CD4-positive, alpha-beta T cell (primary cell): ENCODE data around the gene GLP2R. TPM values are rescaled to one million over a fixed set of nuclear protein-coding genes. Genes with fewer than 3 reads are reported as not detected.

Experiments
- ATAC-seq: fragments of 200-7000 bp; cut with Tn5 transposase; one replicate; pipeline ENCODE4 v1.10.0; 2022; ENCODE audit warnings: mild to moderate bottlenecking; ENCODE audit not compliant: poor library complexity
- CTCF ChIA-PET: fragments of 350-600 bp; sonication (Branson Sonifier 250); formaldehyde crosslinking; loops from one replicate; lab custom pipeline; 2021; ENCODE audit warnings: antibody characterized with exemption, inconsistent platforms; lab: Charles Lee
- POLR2A ChIA-PET: fragments of 350-600 bp; sonication (Branson Sonifier 250); formaldehyde crosslinking; loops from one replicate; lab custom pipeline; 2021; ENCODE audit warnings: antibody characterized with exemption, inconsistent platforms; lab: Charles Lee
- DNase-seq, 14 experiments: peaks; one replicate each; pipeline ENCODE4 v3.0.0-alpha.2; 2013 to 2020; ENCODE audit warnings: mixed read lengths in 2 of 14
- H3K27ac ChIP-seq, 2 donors: one replicate each; pipeline versions ENCODE4 v1.5.1 to v1.7.0; 2013; ENCODE audit warnings: low read length in 2 of 2, low read depth in 1 of 2, mild to moderate bottlenecking in 1 of 2
- H3K27me3 ChIP-seq, 2 experiments: 1 replicate in 1 of 2; 2 replicates in 1 of 2; pipeline versions ENCODE4 v1.6.1 to v1.7.0; 2013; ENCODE audit warnings: low read length in 2 of 2, control low read depth in 1 of 2, mild to moderate bottlenecking in 1 of 2, moderate library complexity in 1 of 2; ENCODE audit not compliant: insufficient read depth in 2 of 2, control insufficient read depth in 1 of 2
- H3K36me3 ChIP-seq: one replicate; pipeline ENCODE4 v1.6.1; 2013; ENCODE audit warnings: low read length, control low read depth; ENCODE audit not compliant: insufficient read depth
- H3K4me1 ChIP-seq: one replicate; pipeline ENCODE4 v1.6.1; 2013; ENCODE audit warnings: low read length, control low read depth; ENCODE audit not compliant: insufficient read depth
- H3K4me3 ChIP-seq: one replicate; pipeline ENCODE4 v1.5.1; 2013; ENCODE audit warnings: mild to moderate bottlenecking, low read length, moderate library complexity
- H3K9me3 ChIP-seq, 2 experiments: 1 replicate in 1 of 2; 2 replicates in 1 of 2; pipeline versions ENCODE4 v1.6.1 to v1.7.0; 2013; ENCODE audit warnings: low read length in 2 of 2, mild to moderate bottlenecking in 2 of 2, control low read depth in 1 of 2, moderate library complexity in 1 of 2; ENCODE audit not compliant: control insufficient read depth in 1 of 2, insufficient read depth in 1 of 2
- H3K27ac Mint-ChIP-seq: one replicate; pipeline ENCODE4 v1.8.0; 2020; ENCODE audit warnings: mixed read lengths
- H3K27me3 Mint-ChIP-seq: one replicate; pipeline ENCODE4 v1.8.0; 2021; ENCODE audit warnings: mixed read lengths
- H3K36me3 Mint-ChIP-seq: one replicate; pipeline ENCODE4 v1.8.0; 2021; ENCODE audit warnings: low read depth, mixed read lengths
- H3K4me1 Mint-ChIP-seq: one replicate; pipeline ENCODE4 v1.8.0; 2021; ENCODE audit warnings: low read depth, mixed read lengths
- H3K4me3 Mint-ChIP-seq: one replicate; pipeline ENCODE4 v1.8.0; 2020; ENCODE audit warnings: mild to moderate bottlenecking, mixed read lengths
- H3K9me3 Mint-ChIP-seq: one replicate; pipeline ENCODE4 v1.8.0; 2020; ENCODE audit warnings: mixed read lengths
- CTCF ChIP-seq: fragments of 200-600 bp; IDR thresholded peaks from one replicate; pipeline ENCODE4 v1.8.0; 2022; ENCODE audit warnings: antibody characterized with exemption, mild to moderate bottlenecking
- intact Hi-C, 2 experiments: fragments of 100-400 bp; cut with DNase I in 1 of 2; cut with micrococcal nuclease in 1 of 2; formaldehyde crosslinking; loops; one replicate each; pipeline versions ENCODE4 v1.15.1 to v1.9.0; 2023 to 2025; cut with DNase I, micrococcal nuclease
- total RNA-seq, 174 experiments: library from RNA in 2 of 174; stranded (reverse) in 2 of 174; gene quantifications; one replicate each; pipeline ENCODE4 v1.2.3 and lab custom pipeline; 2021 to 2026

Gene GLP2R
- total RNA-seq, 2 experiments from 2014 or later: not detected

GRCh38 chr17:9806699-9807098, 19.0 kb upstream of the GLP2R start:
- no peaks in the 10 kb centered on the region for H3K4me1 Mint-ChIP-seq
- H3K36me3 ChIP-seq: no peaks in the 10 kb centered on the region
- no peaks in the 10 kb centered on the region for H3K27me3 Mint-ChIP-seq
- peaks cover 0 to 13% of the 10 kb centered on the region in 2 experiments for H3K9me3 ChIP-seq
- no peak overlapping the region for H3K4me3 ChIP-seq
- TF ChIP-seq CTCF: no peak
- H3K27ac Mint-ChIP-seq: no peak overlapping the region
- H3K9me3 Mint-ChIP-seq: no peaks in the 10 kb centered on the region
- intact Hi-C loops: no loop called here
- peaks cover 0 to 7% of the 10 kb centered on the region in 2 experiments for H3K27me3 ChIP-seq
- ATAC-seq (no peak), DNase-seq (no peak)
- POLR2A ChIA-PET: no interaction called here
- CTCF ChIA-PET: no interaction called here
- no peaks in the 10 kb centered on the region for H3K4me1 ChIP-seq
- no peaks in the 10 kb centered on the region for H3K36me3 Mint-ChIP-seq
- H3K4me3 Mint-ChIP-seq: no peak overlapping the region
- H3K27ac ChIP-seq: no peak overlapping the region

DNA sequence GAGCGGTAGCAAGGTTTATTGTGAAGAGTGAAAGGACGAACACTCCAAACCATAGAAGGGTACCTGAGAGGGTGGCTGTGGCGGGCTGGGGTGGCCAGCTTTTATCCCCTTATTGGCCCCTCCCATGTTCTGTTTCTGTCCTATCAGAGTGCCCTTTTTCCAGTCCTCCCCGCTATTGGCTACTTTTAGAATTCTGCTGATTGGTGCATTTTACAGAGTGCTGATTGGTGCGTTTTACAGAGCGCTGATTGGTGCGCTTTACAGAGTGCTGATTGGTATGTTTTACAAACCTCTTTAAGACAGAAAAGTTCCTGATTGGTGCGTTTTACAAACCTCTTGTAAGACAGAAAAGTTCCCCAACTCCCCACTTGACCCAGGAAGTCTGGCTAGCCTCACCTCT, 16.3 kb upstream of the GLP2R start:
- Mint-ChIP-seq H3K36me3 (no peaks in the 10 kb centered on the region), H3K27ac (no peak overlapping the region), H3K9me3 (no peaks in the 10 kb centered on the region), H3K27me3 (no peaks in the 10 kb centered on the region), H3K4me3 (no peak overlapping the region), H3K4me1 (no peaks in the 10 kb centered on the region)
- ATAC-seq (no peak), DNase-seq (no peak)
- Histone ChIP-seq H3K9me3 (peaks cover 0 to 8% of the 10 kb centered on the region in 2 experiments), H3K27me3 (no peaks in the 10 kb centered on the region), H3K27ac (no peak overlapping the region), H3K4me1 (no peaks in the 10 kb centered on the region), H3K36me3 (no peaks in the 10 kb centered on the region), H3K4me3 (no peak overlapping the region)
- CTCF ChIA-PET: no interaction called here
- intact Hi-C loops: no loop called here
- TF ChIP-seq CTCF: no peak
- POLR2A ChIA-PET: no interaction called here

DNA sequence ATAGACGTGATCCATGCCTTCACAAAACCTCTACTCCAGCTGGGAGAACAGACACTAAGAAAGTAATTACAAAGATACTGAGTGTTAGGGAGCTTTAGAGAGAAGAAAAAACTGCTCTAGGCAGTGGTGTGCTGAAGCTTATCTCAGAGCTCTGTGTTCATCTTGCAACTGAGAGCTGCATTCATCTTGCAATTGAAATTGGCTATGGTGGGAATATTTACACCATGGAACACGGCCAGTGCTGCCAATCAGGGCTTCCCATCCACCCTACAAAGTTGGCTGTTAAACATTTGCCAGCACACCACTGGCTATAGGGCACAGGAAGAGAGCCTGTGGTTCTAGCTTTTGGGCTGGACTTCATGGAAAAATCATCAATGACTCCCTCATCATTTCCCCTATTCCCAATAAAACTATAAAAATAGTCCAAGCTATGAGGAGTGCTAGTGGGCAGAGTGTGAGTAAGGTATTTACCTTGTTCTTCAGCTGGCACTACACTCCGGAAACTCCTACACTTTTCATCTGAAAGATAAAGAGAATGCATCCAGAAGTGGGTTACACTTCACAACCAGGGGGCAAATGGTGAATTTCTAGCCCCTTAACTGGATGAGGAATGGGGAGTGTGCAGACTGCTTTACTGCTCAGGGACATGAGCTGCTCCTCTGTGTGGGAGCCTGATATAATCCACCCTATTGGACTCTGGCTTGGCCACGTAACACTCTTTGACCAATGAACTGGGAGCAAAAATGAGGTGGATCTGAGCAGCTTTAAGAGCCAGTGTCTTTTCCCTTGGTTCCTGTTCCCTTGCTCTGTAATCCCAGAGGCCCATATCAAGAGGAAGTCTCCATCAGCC, 15.4 kb upstream of the GLP2R start:
- Mint-ChIP-seq H3K9me3 (no peaks in the 10 kb centered on the region), H3K27ac (no peak overlapping the region), H3K4me1 (no peaks in the 10 kb centered on the region), H3K27me3 (no peaks in the 10 kb centered on the region), H3K36me3 (no peaks in the 10 kb centered on the region), H3K4me3 (no peak overlapping the region)
- H3K9me3 ChIP-seq: peaks cover 0 to 8% of the 10 kb centered on the region in 2 experiments
- no peak overlapping the region for H3K27ac ChIP-seq
- no peak for ATAC-seq
- POLR2A ChIA-PET: no interaction called here
- CTCF ChIA-PET: no interaction called here
- no peaks in the 10 kb centered on the region for H3K36me3 ChIP-seq
- TF ChIP-seq CTCF: no peak
- DNase-seq: no peak
- H3K4me3 ChIP-seq: no peak overlapping the region
- no peaks in the 10 kb centered on the region for H3K4me1 ChIP-seq
- no peaks in the 10 kb centered on the region for H3K27me3 ChIP-seq
- intact Hi-C loops: no loop called here
